ENCODE measurements around the gene KDM3A.

DNA sequence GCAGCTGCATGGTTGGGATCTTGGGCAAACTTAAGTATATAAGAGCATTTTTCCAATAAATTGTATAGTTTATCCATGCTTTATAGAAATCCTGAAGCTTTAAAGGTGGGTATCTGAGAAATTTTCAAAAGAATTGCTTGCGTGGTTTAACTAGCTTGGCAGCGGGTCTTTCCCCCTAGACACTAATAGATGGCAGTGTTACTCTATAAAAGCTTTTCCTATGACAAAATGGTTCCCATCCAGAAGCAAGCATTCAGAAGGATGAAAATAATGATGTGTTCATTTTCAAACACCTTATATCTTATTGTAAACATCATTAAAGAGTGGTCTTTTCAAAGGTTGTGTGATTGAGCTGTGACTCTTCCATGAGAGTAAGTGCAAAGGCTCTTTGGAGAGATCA lies 45.9 kb downstream of the KDM3A start:
- no peak for TF ChIP-seq ZNF558 (tag by site-specific recombination; IDR thresholded peaks at IDR 0.05)
- TF ChIP-seq, protein P1, sequence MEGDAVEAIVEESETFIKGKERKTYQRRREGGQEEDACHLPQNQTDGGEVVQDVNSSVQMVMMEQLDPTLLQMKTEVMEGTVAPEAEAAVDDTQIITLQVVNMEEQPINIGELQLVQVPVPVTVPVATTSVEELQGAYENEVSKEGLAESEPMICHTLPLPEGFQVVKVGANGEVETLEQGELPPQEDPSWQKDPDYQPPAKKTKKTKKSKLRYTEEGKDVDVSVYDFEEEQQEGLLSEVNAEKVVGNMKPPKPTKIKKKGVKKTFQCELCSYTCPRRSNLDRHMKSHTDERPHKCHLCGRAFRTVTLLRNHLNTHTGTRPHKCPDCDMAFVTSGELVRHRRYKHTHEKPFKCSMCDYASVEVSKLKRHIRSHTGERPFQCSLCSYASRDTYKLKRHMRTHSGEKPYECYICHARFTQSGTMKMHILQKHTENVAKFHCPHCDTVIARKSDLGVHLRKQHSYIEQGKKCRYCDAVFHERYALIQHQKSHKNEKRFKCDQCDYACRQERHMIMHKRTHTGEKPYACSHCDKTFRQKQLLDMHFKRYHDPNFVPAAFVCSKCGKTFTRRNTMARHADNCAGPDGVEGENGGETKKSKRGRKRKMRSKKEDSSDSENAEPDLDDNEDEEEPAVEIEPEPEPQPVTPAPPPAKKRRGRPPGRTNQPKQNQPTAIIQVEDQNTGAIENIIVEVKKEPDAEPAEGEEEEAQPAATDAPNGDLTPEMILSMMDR (tag by site-specific recombination; IDR thresholded peaks at IDR 0.05): no peak
- TF ChIP-seq, protein P2, sequence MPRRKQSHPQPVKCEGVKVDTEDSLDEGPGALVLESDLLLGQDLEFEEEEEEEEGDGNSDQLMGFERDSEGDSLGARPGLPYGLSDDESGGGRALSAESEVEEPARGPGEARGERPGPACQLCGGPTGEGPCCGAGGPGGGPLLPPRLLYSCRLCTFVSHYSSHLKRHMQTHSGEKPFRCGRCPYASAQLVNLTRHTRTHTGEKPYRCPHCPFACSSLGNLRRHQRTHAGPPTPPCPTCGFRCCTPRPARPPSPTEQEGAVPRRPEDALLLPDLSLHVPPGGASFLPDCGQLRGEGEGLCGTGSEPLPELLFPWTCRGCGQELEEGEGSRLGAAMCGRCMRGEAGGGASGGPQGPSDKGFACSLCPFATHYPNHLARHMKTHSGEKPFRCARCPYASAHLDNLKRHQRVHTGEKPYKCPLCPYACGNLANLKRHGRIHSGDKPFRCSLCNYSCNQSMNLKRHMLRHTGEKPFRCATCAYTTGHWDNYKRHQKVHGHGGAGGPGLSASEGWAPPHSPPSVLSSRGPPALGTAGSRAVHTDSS (tag by site-specific recombination; IDR thresholded peaks at IDR 0.05): no peak
- no peak for TF ChIP-seq ZNF138 (tag by site-specific recombination; IDR thresholded peaks at IDR 0.05; ENCODE audit: borderline replicate concordance)
- no peak for TF ChIP-seq ZNF416 (tag by site-specific recombination; IDR thresholded peaks at IDR 0.05)
- TF ChIP-seq, protein P3, sequence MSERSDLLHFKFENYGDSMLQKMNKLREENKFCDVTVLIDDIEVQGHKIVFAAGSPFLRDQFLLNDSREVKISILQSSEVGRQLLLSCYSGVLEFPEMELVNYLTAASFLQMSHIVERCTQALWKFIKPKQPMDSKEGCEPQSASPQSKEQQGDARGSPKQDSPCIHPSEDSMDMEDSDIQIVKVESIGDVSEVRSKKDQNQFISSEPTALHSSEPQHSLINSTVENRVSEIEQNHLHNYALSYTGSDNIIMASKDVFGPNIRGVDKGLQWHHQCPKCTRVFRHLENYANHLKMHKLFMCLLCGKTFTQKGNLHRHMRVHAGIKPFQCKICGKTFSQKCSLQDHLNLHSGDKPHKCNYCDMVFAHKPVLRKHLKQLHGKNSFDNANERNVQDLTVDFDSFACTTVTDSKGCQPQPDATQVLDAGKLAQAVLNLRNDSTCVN (tag by site-specific recombination; optimal IDR thresholded peaks at IDR 0.05): no peak
- TF ChIP-seq GLIS2 (tag by site-specific recombination; IDR thresholded peaks at IDR 0.05): no peak

Data from HEK293 (cell line).